PC-9 (cell line): Measurements from ENCODE around the gene VSIG10.

Experiments used
- EZH2 ChIP-seq: fragments of 200-600 bp; sonication (generic); IDR thresholded peaks from 2 replicates; pipeline ENCODE4 v1.8.0; 2017; ENCODE audit warnings: antibody characterized with exemption, low read depth
- TF ChIP-seq, protein P1 (sequence below): fragments of 200-600 bp; sonication (generic); conservative IDR thresholded peaks from 2 replicates; pipeline ENCODE4 v1.6.1; 2017; ENCODE audit warnings: mixed run types, antibody characterized with exemption, mild to moderate bottlenecking, moderate library complexity

DNA sequence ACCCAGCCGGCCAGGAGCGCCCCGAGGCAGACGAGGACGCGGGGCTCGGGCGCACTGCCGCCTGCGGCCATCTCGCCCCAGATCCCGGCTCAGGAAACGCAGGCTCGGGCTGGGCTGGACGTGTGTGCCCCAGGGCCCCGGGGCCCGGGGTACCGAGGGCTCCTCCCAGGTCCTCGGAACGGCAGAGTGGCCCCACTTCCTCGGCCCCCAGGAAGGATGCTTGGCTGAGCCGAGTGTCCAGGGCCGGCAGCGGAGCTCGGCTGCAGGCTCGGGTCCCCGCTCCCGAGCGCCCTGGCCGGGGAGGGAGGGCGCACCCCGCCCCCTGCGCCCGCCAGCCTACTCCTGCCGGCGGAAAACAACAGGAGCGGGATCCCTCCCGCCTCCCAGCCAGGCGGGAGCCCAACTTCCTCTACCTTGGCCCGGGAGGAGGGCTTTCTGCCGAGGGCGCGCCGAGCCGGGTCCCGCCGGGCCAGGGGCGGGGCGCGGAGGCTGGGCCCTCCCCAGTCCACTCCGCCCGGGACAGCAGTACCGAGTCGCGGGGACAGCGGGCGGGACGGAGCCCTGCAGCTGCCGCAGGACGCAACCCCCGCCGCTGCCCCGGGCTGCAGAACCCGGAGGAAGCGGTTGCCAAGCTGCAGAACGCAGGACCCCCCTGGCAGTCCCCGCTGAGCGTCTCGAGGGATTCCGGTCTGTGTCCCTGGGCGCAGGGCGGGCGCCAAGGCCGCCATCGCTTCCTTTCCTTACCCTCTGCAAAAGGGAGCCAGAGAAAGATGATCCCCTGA, at the start of gene VSIG10:
- TF ChIP-seq, protein P1, sequence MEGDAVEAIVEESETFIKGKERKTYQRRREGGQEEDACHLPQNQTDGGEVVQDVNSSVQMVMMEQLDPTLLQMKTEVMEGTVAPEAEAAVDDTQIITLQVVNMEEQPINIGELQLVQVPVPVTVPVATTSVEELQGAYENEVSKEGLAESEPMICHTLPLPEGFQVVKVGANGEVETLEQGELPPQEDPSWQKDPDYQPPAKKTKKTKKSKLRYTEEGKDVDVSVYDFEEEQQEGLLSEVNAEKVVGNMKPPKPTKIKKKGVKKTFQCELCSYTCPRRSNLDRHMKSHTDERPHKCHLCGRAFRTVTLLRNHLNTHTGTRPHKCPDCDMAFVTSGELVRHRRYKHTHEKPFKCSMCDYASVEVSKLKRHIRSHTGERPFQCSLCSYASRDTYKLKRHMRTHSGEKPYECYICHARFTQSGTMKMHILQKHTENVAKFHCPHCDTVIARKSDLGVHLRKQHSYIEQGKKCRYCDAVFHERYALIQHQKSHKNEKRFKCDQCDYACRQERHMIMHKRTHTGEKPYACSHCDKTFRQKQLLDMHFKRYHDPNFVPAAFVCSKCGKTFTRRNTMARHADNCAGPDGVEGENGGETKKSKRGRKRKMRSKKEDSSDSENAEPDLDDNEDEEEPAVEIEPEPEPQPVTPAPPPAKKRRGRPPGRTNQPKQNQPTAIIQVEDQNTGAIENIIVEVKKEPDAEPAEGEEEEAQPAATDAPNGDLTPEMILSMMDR, result no peak
- no peak for TF ChIP-seq EZH2
